HuH-7 (cell line): ENCODE data around the gene ZFP36L1.

ENCODE experiments used
- DNase-seq: peaks from one replicate; pipeline ENCODE4 v3.0.0; 2011; ENCODE audit warnings: low spot score

The ZFP36L1 gene

DNA sequence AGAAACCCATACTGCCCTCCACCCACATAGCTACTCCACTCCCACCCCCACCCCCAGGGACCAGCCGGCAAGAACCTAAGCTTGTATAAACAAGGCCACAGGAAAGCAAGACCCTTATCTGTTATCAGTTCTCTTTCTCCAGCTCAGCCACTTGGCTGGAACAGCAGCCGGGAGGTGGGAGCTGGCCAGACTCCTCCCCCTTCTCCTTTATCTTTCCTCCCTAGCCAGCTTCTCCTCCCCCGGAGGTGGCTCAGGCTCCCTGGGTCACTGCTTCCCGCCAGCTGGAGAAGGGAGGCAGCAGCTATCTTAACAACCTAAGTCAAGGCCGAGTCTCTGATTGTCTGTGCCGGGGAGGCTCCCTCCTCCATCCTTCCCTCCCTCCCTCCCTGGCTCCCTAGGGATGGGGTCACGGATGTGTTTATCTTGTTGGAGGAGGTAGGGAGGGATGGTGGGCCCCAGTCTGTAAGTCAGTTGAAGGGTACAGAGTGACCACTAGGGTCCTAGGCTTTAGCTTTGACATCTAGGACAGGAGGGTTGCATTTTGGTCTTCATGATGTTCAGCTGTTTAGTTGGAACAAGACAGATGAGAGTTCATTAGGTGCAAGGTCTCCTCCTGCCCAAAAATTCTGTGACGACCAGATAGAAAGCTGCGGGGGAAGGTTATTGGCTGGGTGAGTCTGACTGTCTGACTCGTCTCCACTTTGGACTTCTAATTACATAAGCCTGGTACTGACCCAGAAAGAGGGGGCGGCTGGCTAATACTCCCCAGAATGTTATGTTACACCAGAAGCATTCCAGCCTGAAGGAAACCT is 29.7 kb downstream of the ZFP36L1 start:
- peak; percentile 74 for DNase-seq

DNA sequence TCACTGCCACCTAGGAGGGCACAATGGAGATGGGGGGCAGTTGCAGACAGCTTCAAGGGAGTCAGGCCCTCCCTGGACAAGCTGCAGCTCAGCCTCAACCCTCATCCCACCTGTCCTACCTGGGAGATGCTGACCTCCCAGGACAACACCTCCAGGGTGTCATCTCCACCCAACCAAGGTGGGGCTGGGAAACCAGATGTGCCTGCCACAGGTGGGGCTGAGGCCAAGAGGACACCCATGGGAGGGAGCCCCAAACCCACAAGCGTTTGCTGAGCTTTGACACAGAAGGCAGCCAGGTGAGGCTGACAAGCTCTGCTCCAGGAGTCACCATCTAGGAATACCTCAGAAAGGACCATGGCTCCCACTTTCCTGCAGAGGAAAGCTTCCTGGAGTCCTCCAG is 31.5 kb downstream of the ZFP36L1 start:
- DNase-seq: no peak

DNA sequence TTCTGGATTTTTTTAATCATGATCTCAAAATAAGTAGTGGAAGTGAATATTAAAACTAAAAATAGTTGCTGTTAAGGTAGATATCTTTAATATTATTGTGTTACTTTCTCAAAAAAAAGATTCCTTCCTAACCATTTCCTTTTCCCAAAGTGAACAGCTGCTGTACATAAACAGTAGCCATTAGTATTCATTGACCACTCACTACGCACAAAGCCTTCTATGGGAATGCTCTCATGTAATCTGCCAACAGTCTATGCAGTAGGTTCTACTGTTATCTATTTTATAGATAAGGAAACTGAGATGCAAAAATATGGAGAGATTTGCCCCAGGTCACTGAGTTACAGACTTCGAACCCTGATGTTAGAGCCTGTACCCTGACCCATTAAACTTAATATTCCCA is 32.1 kb downstream of the ZFP36L1 start:
- DNase-seq: no peak

DNA sequence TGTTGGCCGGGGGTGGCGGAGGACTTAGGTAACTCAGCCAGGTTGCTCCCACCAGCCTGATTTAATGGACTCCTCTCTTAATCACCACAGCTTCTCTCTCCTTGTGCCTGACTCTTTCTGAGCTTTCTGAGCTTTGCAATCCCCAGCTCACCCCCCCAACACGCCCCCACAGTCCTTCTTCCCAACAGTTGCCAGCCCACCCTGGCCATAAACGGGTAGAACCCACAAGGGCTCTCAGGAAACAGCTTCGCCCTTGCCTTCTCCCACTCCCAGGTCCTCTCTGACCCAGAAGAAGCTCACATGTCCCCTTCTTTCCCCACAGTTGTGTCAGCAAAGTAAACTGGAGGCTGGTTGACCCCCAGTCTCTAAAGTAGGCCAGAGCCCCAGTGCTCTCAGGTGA is 32.9 kb downstream of the ZFP36L1 start:
- DNase-seq: no peak

DNA sequence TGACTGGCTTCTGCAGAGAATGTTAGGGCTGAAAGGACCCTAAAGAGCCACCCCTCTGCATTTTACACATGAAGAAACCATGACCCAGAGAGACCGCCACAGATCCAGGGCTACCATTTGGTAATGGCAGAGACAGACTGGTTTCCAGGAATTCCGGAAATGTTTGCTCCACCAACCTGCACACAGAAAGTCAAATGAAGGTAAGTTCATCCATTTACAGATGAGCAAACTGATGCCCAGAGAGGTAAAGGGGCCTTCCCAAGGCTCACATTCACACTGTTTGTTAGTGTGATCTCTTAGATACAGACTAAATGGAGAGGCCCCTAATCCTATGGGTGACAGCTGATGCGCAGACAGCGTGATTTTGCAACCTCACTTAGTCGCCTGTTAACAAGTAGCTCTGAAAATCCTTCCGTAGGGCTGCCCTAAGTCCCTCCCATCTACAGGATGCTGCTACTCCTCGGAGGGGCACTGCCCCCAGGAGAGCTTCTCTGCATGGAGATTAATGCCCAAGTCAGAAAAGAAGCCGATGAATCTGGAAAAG is 33.8 kb downstream of the ZFP36L1 start:
- no peak for DNase-seq

DNA sequence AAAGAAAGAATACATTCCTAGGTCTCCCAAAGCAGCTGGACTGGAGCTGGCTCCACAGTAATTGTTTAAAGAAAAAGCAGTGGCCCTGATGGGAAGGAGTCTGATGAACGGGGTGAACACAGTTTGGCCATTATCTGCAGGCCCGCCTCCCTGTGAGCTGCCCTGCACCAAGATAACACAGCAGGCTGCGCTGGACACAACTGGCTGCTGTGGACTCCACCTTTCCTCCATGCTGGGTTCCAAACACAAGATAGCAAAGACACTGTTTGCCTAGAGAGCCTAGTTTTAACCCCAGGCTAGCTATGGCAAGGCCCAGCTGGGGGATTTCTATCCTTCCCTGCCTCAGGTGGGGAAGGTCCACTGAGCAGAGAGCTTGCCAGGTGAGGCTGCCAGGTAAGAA is 34.6 kb downstream of the ZFP36L1 start:
- no peak for DNase-seq

DNA sequence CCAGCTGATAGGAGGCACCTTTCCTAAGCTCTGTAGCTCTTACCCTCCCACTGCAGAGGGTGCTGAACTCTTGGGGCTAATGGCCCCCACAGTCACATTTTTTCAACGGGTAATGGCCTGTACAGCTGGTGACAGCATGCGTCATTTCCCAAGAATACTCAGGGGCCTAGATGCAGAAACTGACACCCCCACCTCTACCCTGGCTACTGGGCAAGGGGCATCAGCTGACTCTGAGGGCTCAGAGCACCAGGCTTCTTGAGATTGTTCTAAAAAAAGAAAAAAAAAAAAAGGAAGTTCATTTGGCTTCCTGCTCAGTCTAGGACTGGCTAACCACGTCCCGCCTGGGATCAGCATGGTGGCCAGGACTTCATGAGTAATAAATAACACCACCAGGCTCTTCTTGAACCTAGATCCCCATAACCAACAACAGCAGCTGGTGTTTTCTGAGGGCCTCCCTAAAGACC is 35.2 kb downstream of the ZFP36L1 start:
- DNase-seq: no peak

DNA sequence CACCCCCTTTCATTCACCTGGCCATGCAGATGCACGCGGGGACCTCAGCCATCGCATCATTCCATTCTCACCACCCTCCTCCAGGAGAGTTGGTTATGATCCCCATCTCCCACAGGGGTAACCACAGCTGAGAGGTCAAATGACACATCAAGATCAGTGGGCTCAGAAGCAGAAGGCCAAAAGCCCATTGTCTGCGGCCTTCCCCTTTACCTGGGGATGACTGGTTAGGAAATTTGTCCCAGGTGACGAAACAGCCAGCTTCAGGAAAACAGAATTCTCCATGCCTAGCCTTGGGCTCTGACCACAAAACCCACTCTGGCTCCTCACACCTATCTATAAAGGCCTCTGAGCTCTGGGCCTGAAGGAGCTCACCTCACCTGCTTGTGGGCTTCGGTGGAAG is 36.1 kb downstream of the ZFP36L1 start:
- no peak for DNase-seq

DNA sequence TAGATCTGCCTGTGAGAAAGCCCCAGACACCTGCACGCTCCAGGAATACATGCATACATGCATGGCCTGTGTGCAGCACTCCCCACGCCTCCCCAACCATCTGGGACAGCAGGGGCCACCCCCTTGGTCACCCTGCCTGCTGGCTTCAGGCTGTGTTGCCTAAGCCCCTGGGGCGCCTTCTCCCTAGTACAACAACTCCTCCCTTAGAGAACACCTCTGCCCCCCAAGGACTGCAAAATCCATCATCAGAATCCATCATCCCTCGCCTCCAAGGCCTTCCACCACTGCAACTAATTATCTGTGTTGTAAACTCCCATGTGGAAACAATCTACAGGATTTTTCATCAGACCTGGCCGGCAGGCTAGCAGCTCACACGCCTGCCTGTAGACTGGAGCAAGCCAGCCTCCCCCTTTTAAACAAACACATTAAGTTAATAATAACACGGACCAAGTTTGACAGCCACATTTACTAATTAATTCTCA is 36.8 kb downstream of the ZFP36L1 start:
- no peak for DNase-seq

DNA sequence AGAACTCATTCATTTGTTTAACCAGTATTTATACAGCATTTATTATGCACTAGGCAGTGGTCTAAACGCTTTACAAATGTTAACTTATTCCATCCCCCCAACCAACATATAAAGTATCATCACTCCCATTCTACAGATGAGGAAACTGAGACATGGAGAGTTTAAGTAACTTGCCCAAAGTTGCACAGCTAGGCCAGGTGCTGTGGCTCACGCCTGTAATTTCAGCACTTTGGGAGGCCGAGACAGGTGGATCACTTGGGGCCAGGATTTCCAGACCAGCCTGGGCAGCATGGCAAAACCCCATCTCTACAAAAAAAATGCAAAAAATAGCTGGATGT is 37.9 kb downstream of the ZFP36L1 start:
- DNase-seq: no peak

DNA sequence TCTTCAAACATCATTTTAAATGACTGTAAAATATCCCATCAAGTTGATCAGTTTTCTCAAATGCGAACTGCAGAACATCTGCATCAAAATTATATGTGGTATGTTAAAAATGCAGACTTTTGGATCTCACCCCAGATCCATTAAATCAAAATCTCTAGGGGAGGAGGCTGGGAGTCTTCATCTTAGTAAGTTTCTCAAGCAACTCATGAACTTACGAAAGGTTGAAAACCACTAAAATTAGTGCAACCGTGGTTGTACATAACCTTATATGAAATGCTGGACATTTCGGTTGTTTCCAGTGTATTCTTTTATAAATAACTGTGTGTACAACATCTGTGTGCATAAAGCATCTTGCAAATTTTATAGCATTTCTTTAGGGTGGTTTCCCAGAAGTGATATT is 39.2 kb downstream of the ZFP36L1 start:
- no peak for DNase-seq

DNA sequence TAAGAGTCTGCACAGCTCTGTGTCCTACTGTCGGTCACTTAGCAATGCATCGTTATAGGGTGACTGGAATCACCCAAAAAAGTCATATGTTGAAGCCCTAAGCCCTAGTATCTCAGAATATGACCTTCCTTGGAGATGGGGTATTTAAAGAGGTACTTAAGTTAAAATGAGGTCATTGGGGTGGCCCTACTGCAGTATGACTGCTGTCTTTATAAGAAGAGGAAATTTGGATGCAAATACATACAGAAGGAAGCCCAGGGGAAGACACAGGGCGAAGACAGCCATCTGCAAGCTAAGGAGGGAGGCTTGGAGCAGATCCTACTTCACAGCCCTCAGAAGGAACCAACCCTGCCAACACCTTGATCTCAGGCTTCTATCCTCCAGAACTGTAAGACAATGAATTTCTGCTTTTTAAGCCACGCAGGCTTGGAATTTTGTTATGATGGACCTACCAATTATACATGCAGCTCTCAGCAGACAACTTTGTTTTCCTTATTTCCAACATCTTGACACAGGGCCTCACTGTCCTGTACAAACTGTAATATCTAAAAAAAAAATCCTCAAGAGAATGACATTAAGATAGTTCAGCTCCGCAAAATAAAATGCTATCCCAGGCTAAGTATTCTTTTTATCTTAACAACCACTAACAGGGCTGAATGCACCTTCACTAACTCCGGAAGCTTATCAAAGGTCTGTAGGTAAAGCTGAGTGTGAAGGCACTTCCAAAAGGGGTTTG is 40.4 kb downstream of the ZFP36L1 start:
- DNase-seq: no peak

DNA sequence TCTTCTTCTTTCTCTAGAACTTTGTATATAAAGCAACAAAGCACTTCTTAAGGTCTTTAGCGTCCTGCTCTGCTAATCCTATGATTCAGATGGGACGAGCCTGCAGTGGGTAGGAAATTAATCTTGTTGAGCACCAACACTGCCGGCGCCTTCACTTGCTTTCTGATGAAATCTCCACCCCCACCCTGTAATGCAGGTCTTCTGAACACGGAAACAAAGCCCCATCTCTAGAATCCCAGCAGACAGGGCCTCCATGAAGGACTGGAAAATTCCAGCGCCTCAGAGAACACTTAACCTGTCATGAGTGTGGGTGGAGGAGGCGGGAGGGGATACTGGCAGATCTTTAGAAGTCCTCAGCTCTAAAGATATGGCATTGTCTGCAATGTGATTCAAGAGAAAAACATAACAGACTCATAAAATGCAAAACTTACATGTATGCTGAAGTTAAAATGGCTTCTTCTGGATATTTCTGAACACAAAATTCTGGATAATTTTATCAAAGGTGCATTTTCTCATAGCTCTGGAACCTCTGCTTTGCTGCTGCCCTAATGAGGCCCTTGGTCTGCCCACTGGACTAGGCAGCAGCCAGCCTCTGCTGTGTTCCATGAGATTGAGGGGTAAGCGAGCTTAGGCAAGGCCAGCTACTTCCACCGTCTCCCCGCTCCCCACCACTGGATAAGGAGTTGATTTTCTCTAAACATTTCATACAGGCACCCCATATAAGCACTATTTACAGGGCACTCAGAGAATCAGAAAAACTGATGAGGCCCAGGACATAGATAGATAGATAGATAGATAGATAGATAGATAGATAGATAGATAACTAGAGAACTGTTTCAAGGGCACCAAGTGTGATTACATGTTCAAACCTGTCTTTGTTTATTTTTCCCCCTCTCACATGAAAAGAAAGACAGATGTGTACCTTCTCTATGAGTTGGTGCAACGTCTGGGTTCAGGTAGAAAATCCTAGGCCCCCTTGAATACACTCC is 43.1 kb downstream of the ZFP36L1 start:
- no peak for DNase-seq

DNA sequence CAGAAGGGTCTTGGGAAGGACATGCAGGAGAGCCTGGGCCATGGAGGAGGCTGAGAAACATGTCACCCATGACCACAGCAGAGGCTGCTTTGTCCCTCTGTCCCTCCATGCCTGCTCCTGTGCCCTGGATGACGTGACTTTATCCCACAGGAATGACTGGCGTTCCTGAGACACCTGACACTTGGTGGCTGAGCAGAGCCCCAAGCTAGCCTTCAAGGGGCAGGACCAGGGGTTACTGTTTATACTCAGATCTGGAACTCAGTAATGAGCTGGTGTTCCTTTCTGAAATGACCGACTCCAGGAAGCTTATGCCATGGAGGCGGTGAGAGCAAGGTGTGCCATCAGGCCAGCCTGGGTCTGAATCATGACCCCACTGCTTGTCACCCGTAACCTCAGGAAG is 44.2 kb downstream of the ZFP36L1 start:
- no peak for DNase-seq

DNA sequence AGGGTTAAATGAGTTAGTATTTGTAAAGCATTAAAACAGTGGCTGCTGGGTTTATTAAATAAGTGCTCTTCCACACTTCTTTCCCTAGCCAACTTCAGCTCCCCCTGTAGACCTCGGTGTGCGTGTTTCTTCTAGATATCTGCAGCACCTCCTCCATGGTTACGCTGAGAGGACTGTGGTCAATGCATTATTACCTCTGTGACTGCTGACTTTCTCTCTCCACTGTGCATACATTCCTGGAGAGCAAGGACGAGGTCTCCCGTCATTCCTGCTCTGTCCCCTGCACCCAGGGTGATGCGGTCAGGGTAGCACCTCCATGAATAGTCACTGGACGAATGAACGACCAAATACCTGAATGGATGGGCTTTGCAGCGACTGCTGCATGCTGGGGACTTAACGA is 44.6 kb downstream of the ZFP36L1 start:
- no peak for DNase-seq

DNA sequence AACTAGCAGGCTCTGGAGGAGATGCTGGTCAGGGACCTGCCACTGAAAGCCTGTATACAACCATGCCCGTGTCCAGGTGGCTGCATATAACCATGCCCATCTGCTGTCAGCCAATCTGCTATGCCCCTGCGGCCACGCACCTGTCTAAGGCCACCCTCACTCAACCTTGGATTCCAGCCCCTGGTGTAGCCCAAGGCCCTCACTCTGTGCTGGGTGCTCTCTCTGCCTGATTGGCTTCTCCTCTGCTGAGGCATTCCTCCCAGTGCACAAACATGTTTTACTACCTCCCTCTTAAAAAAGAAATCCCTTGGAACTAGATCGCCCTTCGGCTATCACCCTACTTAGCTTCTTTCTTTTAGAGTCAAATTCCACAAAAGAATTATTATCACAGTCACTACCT is 45.5 kb downstream of the ZFP36L1 start:
- DNase-seq: no peak

DNA sequence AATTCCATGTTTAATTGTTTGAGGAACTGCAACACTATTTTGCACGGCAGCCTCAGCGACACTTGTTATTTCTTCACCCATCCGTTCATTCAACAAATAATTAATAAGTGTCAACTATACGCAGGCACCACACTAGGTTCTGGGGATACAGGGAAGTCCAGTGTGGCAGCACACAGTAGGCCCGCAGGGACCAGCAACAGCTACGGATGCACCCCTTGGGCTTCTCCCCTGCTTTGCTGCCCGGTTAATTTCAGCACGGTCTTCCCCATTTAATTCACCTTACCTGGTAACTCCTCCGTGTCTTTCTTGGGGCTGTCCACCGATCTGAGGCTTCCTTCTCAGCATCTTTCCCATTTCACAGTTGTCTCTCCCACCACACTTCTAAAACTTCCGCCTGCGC is 48.3 kb downstream of the ZFP36L1 start:
- no peak for DNase-seq

DNA sequence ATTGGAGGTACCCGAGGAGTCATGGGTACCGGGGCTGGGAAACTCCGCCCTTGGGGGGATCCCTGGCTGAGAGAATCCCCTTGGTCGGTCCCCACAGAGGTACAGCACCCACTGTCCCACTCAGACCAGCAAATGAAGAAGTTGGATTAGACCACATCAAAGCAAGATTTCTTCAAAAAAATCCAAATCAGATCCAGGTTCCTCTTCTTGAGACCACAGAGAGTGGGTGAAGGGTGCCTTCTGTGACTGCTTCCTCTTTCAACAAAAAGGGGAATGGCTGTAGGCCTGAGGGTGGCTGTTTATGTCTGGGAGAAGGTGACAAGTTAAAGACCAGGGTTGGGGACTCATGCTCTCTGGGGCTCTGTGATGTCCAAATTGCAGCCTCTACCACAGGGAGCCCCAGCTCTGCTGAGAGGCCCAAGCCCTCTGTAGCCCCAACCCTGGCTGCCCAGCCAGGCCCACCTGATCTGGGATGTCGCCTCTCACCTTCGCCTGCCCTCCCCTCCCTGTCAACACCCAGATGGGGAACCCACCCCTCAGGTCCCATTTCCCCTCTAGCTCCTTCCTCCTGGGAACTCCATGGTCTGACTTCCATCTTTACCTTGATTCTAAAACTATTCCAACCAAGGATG is 50.9 kb downstream of the ZFP36L1 start:
- DNase-seq: no peak

DNA sequence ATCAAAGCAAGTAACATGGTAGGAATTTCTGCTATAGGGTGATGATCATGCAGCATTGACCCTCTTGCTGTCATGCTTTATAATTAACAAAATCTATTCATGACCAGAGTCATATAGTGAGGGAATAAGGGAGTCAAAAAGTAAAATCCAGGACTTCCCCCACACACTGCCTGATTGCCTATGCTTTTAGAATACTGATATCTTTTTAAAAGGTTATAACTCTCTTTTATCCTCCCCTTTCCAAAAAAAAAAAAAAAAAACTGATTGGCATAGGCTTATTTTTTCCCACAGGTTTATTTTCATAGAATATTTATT is 51.4 kb downstream of the ZFP36L1 start:
- DNase-seq: no peak

DNA sequence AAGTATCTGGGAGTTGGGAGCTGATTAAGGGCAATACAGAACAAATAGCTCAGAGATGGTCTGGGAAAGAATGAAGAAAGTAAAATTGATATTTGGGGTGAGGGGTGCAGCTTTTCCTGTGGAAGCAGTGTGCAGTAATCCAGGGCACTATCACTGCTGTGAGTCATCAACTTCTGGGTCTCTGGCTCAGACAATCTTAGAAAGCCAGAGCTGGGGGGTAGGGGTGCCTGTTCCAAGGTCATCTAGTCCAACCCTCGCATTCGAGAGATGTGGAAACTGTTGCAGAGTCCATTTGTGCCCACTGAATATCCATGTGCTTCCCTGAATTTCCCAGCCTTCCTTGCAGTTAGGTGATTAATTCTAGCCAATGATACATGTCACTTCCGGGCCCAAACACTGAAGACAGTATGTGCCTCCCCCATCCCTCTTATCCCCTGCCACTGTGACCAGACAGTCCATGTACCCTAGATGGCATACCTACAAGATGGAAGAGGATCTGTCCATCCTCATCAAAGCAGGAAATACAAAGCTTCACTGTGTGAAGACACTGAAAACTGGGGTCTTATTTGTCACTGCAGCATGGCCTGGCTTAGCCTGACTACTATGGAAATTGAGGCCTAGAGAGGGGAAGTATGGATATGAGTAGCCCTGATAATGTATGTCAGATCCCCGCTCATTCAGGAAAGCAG is 51.9 kb downstream of the ZFP36L1 start:
- DNase-seq: no peak

DNA sequence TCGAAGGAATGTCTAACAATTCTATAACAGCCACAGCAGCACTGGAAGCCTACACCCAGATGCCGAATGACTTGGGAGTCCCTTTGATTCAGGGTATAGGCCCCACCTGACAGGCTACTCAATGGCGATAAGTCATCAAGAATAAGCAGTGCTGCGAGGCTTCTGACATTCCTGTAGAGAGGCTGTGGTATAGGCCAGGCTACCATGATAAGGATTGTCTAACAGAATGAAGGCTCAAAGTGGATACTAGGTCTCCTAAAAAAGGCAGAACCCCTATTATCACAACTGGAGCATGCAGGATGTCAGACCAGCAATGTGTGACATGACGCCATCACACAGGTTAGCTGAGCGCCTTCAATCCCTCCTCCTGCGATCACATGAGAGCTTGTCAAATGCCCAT is 53.2 kb downstream of the ZFP36L1 start:
- no peak for DNase-seq
